ENCODE measurements around the gene CNPY2. TPM values are rescaled to one million over a fixed set of nuclear protein-coding genes. Genes with fewer than 3 reads are reported as not detected.

Gene CNPY2
- total RNA-seq, 1 donor from 2014 or later = 244 TPM

DNA sequence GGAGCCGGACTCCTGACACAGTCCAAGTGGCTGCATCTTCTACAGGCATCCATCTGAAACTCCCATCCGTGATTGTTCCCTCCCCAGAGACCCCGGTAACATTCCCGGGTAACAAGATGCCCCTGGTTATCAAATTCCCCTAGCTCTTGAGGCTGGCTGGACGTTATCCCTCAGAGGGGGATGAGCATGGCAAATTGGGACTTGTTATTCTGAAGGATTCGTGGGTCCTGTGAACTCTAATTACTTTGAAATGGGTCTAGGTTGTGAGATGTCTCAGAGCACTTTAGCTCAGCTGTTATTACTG is 18.7 kb upstream of the CNPY2 start:
- Mint-ChIP-seq H3K27ac (ENCODE audit: unreplicated experiment) (peak overlapping the region; percentile 89), H3K4me1 (peaks cover 27% of the 10 kb centered on the region), H3K9me3 (no peaks in the 10 kb centered on the region), H3K36me3 (ENCODE audit: low read depth) (no peaks in the 10 kb centered on the region), H3K4me3 (peak overlapping the region; percentile 96), H3K27me3 (ENCODE audit: low read depth) (no peaks in the 10 kb centered on the region)
- DNase-seq (ENCODE audit: low read depth, low spot score) = no peak
- TF ChIP-seq CTCF (conservative IDR thresholded peaks at IDR 0.05) = no peak

GRCh38 chr12:56333679-56334489 is 18.1 kb upstream of the CNPY2 start, which contains the start of gene PAN2:
PAN2 (minus strand) TSS chr12:56334000; CDS start chr12:56333094, 906 bp downstream.
- H3K9me3 Mint-ChIP-seq = no peaks in the 10 kb centered on the region
- no peaks in the 10 kb centered on the region for H3K36me3 Mint-ChIP-seq (ENCODE audit: low read depth)
- peaks cover 26% of the 10 kb centered on the region for H3K4me1 Mint-ChIP-seq
- peak; percentile 80 for DNase-seq (ENCODE audit: low read depth, low spot score)
- H3K27me3 Mint-ChIP-seq (ENCODE audit: low read depth) = no peaks in the 10 kb centered on the region
- peak within 1 kb of the TSS; percentile 89 for H3K27ac Mint-ChIP-seq (ENCODE audit: unreplicated experiment)
- TF ChIP-seq CTCF (conservative IDR thresholded peaks at IDR 0.05) = peak; percentile 77
- peak within 1 kb of the TSS; percentile 96 for H3K4me3 Mint-ChIP-seq

GRCh38 chr12:56333197-56333678 is 17.4 kb upstream of the CNPY2 start:
- DNase-seq (ENCODE audit: low read depth, low spot score) = no peak
- peak overlapping the region; percentile 96 for H3K4me3 Mint-ChIP-seq
- no peak for TF ChIP-seq CTCF (conservative IDR thresholded peaks at IDR 0.05)
- peak overlapping the region; percentile 89 for H3K27ac Mint-ChIP-seq (ENCODE audit: unreplicated experiment)
- peaks cover 22% of the 10 kb centered on the region for H3K4me1 Mint-ChIP-seq
- H3K36me3 Mint-ChIP-seq (ENCODE audit: low read depth) = no peaks in the 10 kb centered on the region
- no peaks in the 10 kb centered on the region for H3K27me3 Mint-ChIP-seq (ENCODE audit: low read depth)
- H3K9me3 Mint-ChIP-seq = no peaks in the 10 kb centered on the region

DNA sequence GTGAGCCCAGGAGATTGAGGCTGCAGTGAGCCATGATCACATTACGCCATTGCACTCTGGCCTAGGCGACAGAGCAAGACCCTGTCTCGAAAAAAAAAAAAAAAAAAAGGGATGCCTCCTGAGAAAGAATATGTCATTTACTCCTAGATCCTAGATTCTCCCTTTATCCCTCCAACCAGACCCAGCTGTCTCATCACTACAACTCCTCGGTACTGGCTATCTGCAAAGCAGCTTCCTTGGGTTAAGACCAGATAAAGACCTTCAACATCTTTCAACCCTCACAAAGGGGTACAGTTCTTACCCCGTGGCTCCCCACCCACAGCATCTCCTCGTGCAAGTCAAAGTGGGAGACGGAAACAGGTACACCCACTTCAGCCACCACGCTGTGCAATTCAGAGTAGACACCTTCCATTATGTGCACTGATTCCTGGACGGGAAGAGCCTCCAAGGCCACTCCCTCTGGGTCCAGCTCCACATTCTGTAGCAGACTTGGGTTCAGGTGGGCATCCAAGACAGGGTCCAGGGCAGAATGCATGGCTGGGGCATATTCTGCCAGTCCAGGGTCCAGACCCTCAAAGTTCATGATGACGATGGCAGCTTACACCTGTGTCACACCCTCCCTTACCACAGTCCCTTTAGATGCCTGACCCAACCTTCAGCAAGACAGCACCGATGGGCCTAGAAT is 16.9 kb upstream of the CNPY2 start:
- DNase-seq (ENCODE audit: low read depth, low spot score) = no peak
- TF ChIP-seq CTCF (conservative IDR thresholded peaks at IDR 0.05) = no peak
- H3K36me3 Mint-ChIP-seq (ENCODE audit: low read depth) = no peaks in the 10 kb centered on the region
- H3K9me3 Mint-ChIP-seq = no peaks in the 10 kb centered on the region
- H3K4me1 Mint-ChIP-seq = peaks cover 22% of the 10 kb centered on the region
- no peak overlapping the region for H3K27ac Mint-ChIP-seq (ENCODE audit: unreplicated experiment)
- H3K27me3 Mint-ChIP-seq (ENCODE audit: low read depth) = no peaks in the 10 kb centered on the region
- H3K4me3 Mint-ChIP-seq = peak overlapping the region; percentile 96

GRCh38 chr12:56330936-56331490 is 15.2 kb upstream of the CNPY2 start:
- TF ChIP-seq CTCF (conservative IDR thresholded peaks at IDR 0.05) = no peak
- peaks cover 22% of the 10 kb centered on the region for H3K4me1 Mint-ChIP-seq
- H3K27me3 Mint-ChIP-seq (ENCODE audit: low read depth) = no peaks in the 10 kb centered on the region
- H3K27ac Mint-ChIP-seq (ENCODE audit: unreplicated experiment) = no peak overlapping the region
- H3K9me3 Mint-ChIP-seq = no peaks in the 10 kb centered on the region
- no peak for DNase-seq (ENCODE audit: low read depth, low spot score)
- peak overlapping the region; percentile 1 for H3K4me3 Mint-ChIP-seq
- no peaks in the 10 kb centered on the region for H3K36me3 Mint-ChIP-seq (ENCODE audit: low read depth)
